Neural progenitor cell (in vitro differentiated cells): ENCODE results near the gene SH3D21. TPM values are rescaled to one million over a fixed set of nuclear protein-coding genes. Genes with fewer than 3 reads are reported as not detected.

Experiments used
- DNase-seq: peaks from one replicate; pipeline ENCODE4 v3.0.0-alpha.2; 2016; ENCODE audit warnings: low spot score
- H2AFZ ChIP-seq: fragments of 200-600 bp; sonication (generic); replicated peaks from 2 replicates; pipeline ENCODE4 v1.6.1; 2016; ENCODE audit warnings: antibody characterized with exemption
- H3F3A ChIP-seq: fragments of 200-600 bp; sonication (generic); 2 replicates; pipeline ENCODE4 v1.6.1; 2016; ENCODE audit warnings: antibody characterized with exemption, low read depth
- H3K27ac ChIP-seq: fragments of 200-600 bp; sonication (generic); 2 replicates; pipeline ENCODE4 v1.5.1; 2016; ENCODE audit warnings: mild to moderate bottlenecking
- H3K27me3 ChIP-seq: fragments of 200-600 bp; sonication (generic); 2 replicates; pipeline ENCODE4 v1.6.1; 2016; ENCODE audit warnings: mild to moderate bottlenecking, moderate library complexity
- H3K36me3 ChIP-seq: fragments of 200-600 bp; sonication (generic); 2 replicates; pipeline ENCODE4 v1.5.1; 2016
- H3K4me1 ChIP-seq: fragments of 200-600 bp; sonication (generic); 2 replicates; pipeline ENCODE4 v1.6.1; 2016; ENCODE audit warnings: mixed run types
- H3K4me2 ChIP-seq: fragments of 200-600 bp; sonication (generic); 2 replicates; pipeline ENCODE4 v1.6.1; 2016
- H3K4me3 ChIP-seq: fragments of 200-600 bp; sonication (generic); 2 replicates; pipeline ENCODE4 v1.5.1; 2016
- H3K79me2 ChIP-seq: fragments of 200-600 bp; sonication (generic); 2 replicates; pipeline ENCODE4 v1.6.1; 2016; ENCODE audit warnings: low read depth
- H3K9ac ChIP-seq: fragments of 200-600 bp; sonication (generic); 2 replicates; pipeline ENCODE4 v1.6.1; 2016
- H3K9me3 ChIP-seq: fragments of 200-600 bp; sonication (generic); 2 replicates; pipeline ENCODE4 v1.5.1; 2016; ENCODE audit warnings: low read depth
- H4K20me1 ChIP-seq: fragments of 200-600 bp; sonication (generic); 2 replicates; pipeline ENCODE4 v1.6.1; 2016; ENCODE audit warnings: low read depth
- H3K27ac Mint-ChIP-seq: 3 replicates; pipeline ENCODE4 v1.8.0; 2021; ENCODE audit warnings: mixed read lengths
- H3K27me3 Mint-ChIP-seq: 2 replicates; pipeline ENCODE4 v1.8.0; 2022; ENCODE audit warnings: low read depth, mild to moderate bottlenecking, inconsistent platforms, moderate library complexity, mixed read lengths; ENCODE audit not compliant: insufficient read depth
- H3K36me3 Mint-ChIP-seq: 3 replicates; pipeline ENCODE4 v1.8.0; 2021; ENCODE audit warnings: mixed read lengths
- H3K4me1 Mint-ChIP-seq: 3 replicates; pipeline ENCODE4 v1.8.0; 2021; ENCODE audit warnings: mixed read lengths
- H3K4me3 Mint-ChIP-seq: 3 replicates; pipeline ENCODE4 v1.8.0; 2021; ENCODE audit warnings: mild to moderate bottlenecking, moderate library complexity, mixed read lengths
- H3K9me3 Mint-ChIP-seq: 3 replicates; pipeline ENCODE4 v1.8.0; 2020; ENCODE audit warnings: mixed read lengths
- EZH2 ChIP-seq: fragments of 200-600 bp; sonication (generic); IDR thresholded peaks from 2 replicates; pipeline ENCODE4 v1.6.1; 2017; ENCODE audit warnings: antibody characterized with exemption, mild to moderate bottlenecking, moderate library complexity
- EZH2phosphoT487 ChIP-seq: fragments of 200-600 bp; sonication (generic); IDR thresholded peaks from 2 replicates; pipeline ENCODE4 v1.6.1; 2017; ENCODE audit warnings: antibody characterized with exemption
- total RNA-seq: library from RNA; depleted of rRNA; stranded (reverse); fragments of >200 nt; gene quantifications from 2 replicates; pipeline ENCODE4 v1.2.3, GENCODE V29; 2015; ENCODE audit warnings: low replicate concordance
- TF ChIP-seq, protein P1 (sequence below): fragments of 200-600 bp; sonication (generic); IDR thresholded peaks from 2 replicates; pipeline ENCODE4 v1.5.1; 2017; ENCODE audit warnings: antibody characterized with exemption, mild to moderate bottlenecking

Gene SH3D21
- total RNA-seq, 1 donor from 2014 or later, result 6.1 TPM

DNA sequence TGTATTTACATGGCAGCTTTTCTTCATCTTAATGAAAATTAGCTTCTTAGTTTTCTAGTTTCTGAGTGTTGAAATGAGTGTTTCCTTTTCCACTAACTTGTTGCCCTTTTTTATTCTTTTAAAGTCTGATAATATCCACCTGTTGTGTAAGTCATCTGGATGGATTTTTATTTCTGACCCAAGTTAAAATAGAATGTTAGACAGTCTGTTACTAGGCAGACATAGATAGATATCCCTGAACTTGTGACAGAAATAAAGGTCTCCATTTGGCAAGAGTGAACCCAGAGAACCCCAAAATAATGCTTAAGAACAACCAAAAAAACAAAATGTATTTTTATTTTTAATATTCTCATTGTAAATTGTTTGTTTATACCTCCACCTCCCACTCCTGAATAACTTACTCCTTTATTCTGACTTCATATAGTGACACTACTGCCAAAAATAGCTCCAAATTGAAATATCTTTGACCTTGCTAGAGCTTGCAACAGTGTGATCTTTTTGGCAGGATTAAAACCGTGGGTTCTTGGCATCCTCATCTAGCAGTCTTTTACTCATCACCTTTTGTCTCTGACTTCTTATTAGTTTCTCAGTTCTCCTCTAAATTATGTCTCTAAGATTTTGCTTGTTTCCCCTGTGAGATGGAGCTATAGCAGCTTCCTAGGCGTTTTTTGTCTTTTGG, 26.9 kb upstream of the SH3D21 start:
- no peak overlapping the region for H3K27ac Mint-ChIP-seq
- DNase-seq, result no peak
- H3K9me3 Mint-ChIP-seq, result no peaks in the 10 kb centered on the region
- Histone ChIP-seq H3F3A (peaks cover 18% of the 10 kb centered on the region), H3K27me3 (no peaks in the 10 kb centered on the region), H2AFZ (no peak overlapping the region), H4K20me1 (peaks cover 40% of the 10 kb centered on the region), H3K4me1 (no peaks in the 10 kb centered on the region), H3K9me3 (no peaks in the 10 kb centered on the region), H3K36me3 (no peaks in the 10 kb centered on the region), H3K4me3 (no peak overlapping the region), H3K9ac (no peak overlapping the region), H3K4me2 (no peak overlapping the region), H3K79me2 (peaks cover 67% of the 10 kb centered on the region), H3K27ac (no peak overlapping the region)
- H3K36me3 Mint-ChIP-seq, result peaks cover 1% of the 10 kb centered on the region
- TF ChIP-seq, protein P1, sequence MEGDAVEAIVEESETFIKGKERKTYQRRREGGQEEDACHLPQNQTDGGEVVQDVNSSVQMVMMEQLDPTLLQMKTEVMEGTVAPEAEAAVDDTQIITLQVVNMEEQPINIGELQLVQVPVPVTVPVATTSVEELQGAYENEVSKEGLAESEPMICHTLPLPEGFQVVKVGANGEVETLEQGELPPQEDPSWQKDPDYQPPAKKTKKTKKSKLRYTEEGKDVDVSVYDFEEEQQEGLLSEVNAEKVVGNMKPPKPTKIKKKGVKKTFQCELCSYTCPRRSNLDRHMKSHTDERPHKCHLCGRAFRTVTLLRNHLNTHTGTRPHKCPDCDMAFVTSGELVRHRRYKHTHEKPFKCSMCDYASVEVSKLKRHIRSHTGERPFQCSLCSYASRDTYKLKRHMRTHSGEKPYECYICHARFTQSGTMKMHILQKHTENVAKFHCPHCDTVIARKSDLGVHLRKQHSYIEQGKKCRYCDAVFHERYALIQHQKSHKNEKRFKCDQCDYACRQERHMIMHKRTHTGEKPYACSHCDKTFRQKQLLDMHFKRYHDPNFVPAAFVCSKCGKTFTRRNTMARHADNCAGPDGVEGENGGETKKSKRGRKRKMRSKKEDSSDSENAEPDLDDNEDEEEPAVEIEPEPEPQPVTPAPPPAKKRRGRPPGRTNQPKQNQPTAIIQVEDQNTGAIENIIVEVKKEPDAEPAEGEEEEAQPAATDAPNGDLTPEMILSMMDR, result no peak
- no peak for TF ChIP-seq EZH2
- TF ChIP-seq EZH2phosphoT487, result no peak
- H3K4me1 Mint-ChIP-seq, result peaks cover 3% of the 10 kb centered on the region
- H3K27me3 Mint-ChIP-seq, result no peaks in the 10 kb centered on the region
- no peak overlapping the region for H3K4me3 Mint-ChIP-seq

- Histone ChIP-seq H3K9ac (no peak overlapping the region), H3K9me3 (no peaks in the 10 kb centered on the region), H3K27me3 (no peaks in the 10 kb centered on the region), H4K20me1 (peaks cover 40% of the 10 kb centered on the region), H3K79me2 (peaks cover 61% of the 10 kb centered on the region), H3K4me3 (no peak overlapping the region), H3K27ac (no peak overlapping the region), H3K4me1 (no peaks in the 10 kb centered on the region), H3F3A (peaks cover 24% of the 10 kb centered on the region), H3K36me3 (no peaks in the 10 kb centered on the region), H3K4me2 (no peak overlapping the region), H2AFZ (no peak overlapping the region)
- TF ChIP-seq, protein P1, result no peak
- TF ChIP-seq EZH2phosphoT487, result no peak
- Mint-ChIP-seq H3K9me3 (no peaks in the 10 kb centered on the region), H3K27ac (no peak overlapping the region), H3K4me3 (no peak overlapping the region), H3K4me1 (peaks cover 3% of the 10 kb centered on the region), H3K36me3 (no peaks in the 10 kb centered on the region), H3K27me3 (no peaks in the 10 kb centered on the region)
- no peak for DNase-seq
Measured at GRCh38 chr1:36279789-36280296, 26.3 kb upstream of the SH3D21 start.

DNA sequence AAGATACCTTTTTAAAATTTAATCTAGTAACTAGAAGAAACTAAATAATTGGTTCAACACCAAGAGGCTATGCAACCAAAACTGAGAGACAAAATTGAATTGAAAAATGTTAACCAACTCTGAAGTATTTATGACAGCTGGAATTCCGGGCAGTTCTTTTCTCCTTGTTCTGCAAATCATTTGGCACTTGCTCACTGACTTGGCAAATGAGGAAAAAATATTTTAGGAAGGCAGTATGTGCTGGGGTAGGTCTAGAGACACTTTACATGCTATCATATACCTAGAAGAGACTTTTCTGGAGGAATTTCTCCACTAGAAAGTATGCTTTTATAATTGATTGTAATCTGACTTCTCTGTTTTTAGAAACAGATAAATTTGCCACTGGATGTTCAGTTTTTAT, 22.1 kb upstream of the SH3D21 start:
- Histone ChIP-seq H3K9me3 (no peaks in the 10 kb centered on the region), H4K20me1 (peaks cover 48% of the 10 kb centered on the region), H3K9ac (no peak overlapping the region), H3K27me3 (no peaks in the 10 kb centered on the region), H3F3A (peaks cover 29% of the 10 kb centered on the region), H3K27ac (peak overlapping the region; percentile 13), H3K4me2 (no peak overlapping the region), H2AFZ (no peak overlapping the region), H3K79me2 (peaks cover 51% of the 10 kb centered on the region), H3K4me1 (no peaks in the 10 kb centered on the region), H3K4me3 (no peak overlapping the region), H3K36me3 (peaks cover 15% of the 10 kb centered on the region)
- Mint-ChIP-seq H3K4me1 (peaks cover 5% of the 10 kb centered on the region), H3K36me3 (peaks cover 23% of the 10 kb centered on the region), H3K9me3 (no peaks in the 10 kb centered on the region), H3K27me3 (no peaks in the 10 kb centered on the region), H3K27ac (no peak overlapping the region), H3K4me3 (no peak overlapping the region)
- DNase-seq, result no peak
- TF ChIP-seq, protein P1, result no peak
- TF ChIP-seq EZH2phosphoT487, result no peak
- no peak for TF ChIP-seq EZH2
